ENCODE measurements around the gene ACTR2.
"Not testable (repeated sequence)": the region's sequence is repeated elsewhere in the genome, so short reads cannot be mapped to it uniquely, and the experiment has no call there.

The ACTR2 gene

GRCh38 chr2:65313954-65314256 lies 86.3 kb downstream of the ACTR2 start:
- DNase-seq (ENCODE audit: low read depth), result no peak

GRCh38 chr2:65314801-65315441 lies 87.3 kb downstream of the ACTR2 start:
- no peak for DNase-seq (ENCODE audit: low read depth)

GRCh38 chr2:65316072-65316471 lies 88.4 kb downstream of the ACTR2 start:
- DNase-seq (ENCODE audit: low read depth), result peak; percentile 20

- not testable (repeated sequence) for DNase-seq (ENCODE audit: low read depth)
These were observed 89.7 kb downstream of the ACTR2 start for GRCh38 chr2:65317351-65317750.

- no peak for DNase-seq (ENCODE audit: low read depth)
These were observed 90.2 kb downstream of the ACTR2 start for GRCh38 chr2:65317841-65318240.

- no peak for DNase-seq (ENCODE audit: low read depth)
These were observed 91.5 kb downstream of the ACTR2 start for GRCh38 chr2:65319072-65319673.

- no peak for DNase-seq (ENCODE audit: low read depth)
These were observed 92.0 kb downstream of the ACTR2 start for GRCh38 chr2:65319674-65320041.

- peak; percentile 88 for DNase-seq (ENCODE audit: low read depth)
These were observed 92.6 kb downstream of the ACTR2 start for GRCh38 chr2:65320042-65320725.
